Kidney (tissue), 14 donors: ENCODE measurements around the gene PDZD2. TPM values are rescaled to one million over a fixed set of nuclear protein-coding genes. Genes with fewer than 3 reads are reported as not detected.

Experiments
- DNase-seq, 5 donors: peaks; one replicate each; pipeline ENCODE4 v3.0.0-alpha.2; 2013 to 2020
- FAIRE-seq: peaks from 2 replicates; lab custom pipeline; 2012; peaks lifted over from hg19 to GRCh38; lab: Jason Lieb, UNC
- H3K27ac ChIP-seq, 2 donors: one replicate each; pipeline ENCODE4 v1.7.0; 2013; ENCODE audit warnings: low read depth in 2 of 2, low read length in 2 of 2, inconsistent platforms in 1 of 2
- H3K27me3 ChIP-seq: one replicate; pipeline ENCODE4 v1.7.1; 2013; ENCODE audit warnings: low read length, inconsistent platforms; ENCODE audit not compliant: control insufficient read depth, insufficient read depth
- H3K36me3 ChIP-seq, 3 donors: one replicate each; pipeline versions ENCODE4 v1.7.0 to v1.7.1; 2013; ENCODE audit warnings: low read length in 3 of 3, control low read depth in 1 of 3, inconsistent platforms in 1 of 3; ENCODE audit not compliant: insufficient read depth in 3 of 3, control insufficient read depth in 2 of 3
- H3K4me1 ChIP-seq, 3 donors: one replicate each; pipeline versions ENCODE4 v1.7.0 to v1.7.1; 2013; ENCODE audit warnings: low read length in 3 of 3, inconsistent platforms in 1 of 3, low read depth in 1 of 3; ENCODE audit not compliant: control insufficient read depth in 2 of 3, insufficient read depth in 2 of 3
- H3K4me3 ChIP-seq, 3 donors: one replicate each; pipeline versions ENCODE4 v1.7.0 to v1.8.1; 2013; ENCODE audit warnings: low read length in 3 of 3, control low read depth in 1 of 3, inconsistent platforms in 1 of 3
- H3K9ac ChIP-seq, 3 donors: one replicate each; pipeline versions ENCODE4 v1.7.0 to v1.7.1; 2013; ENCODE audit warnings: low read length in 3 of 3, control low read depth in 1 of 3, inconsistent platforms in 1 of 3
- H3K9me3 ChIP-seq, 3 donors: one replicate each; pipeline versions ENCODE4 v1.7.0 to v1.7.1; 2013; ENCODE audit warnings: low read length in 3 of 3, control low read depth in 1 of 3, inconsistent platforms in 1 of 3; ENCODE audit not compliant: control insufficient read depth in 2 of 3, insufficient read depth in 1 of 3
- CTCF ChIP-seq: IDR thresholded peaks from 3 replicates; pipeline ENCODE4 v1.5.1; 2012; ENCODE audit warnings: mild to moderate bottlenecking, moderate library complexity, borderline replicate concordance; ENCODE audit not compliant: insufficient read depth; ENCODE audit errors: extremely low read depth
- intact Hi-C: fragments of 100-400 bp; cut with DNase I; formaldehyde crosslinking; loops from one replicate; pipeline ENCODE4 v1.11.1; 2022
- polyA plus RNA-seq: library from polyadenylated mRNA; stranded (reverse); fragments of 350-450 nt; fragmentation: Illumina TruSeq; extraction: RNeasy Lipid Tissue Mini Kit (QIAGEN cat#74804); gene quantifications from one replicate; pipeline ENCODE4 v1.2.3, GENCODE V29; 2014; ENCODE audit warnings: low read depth, low replicate concordance; ENCODE audit not compliant: insufficient read depth
- total RNA-seq: library from RNA; stranded (reverse); fragmentation: NEBNext Ultra II Directional; extraction: Animal tissue kit (Norgen Biotek cat#: 25700); gene quantifications from one replicate; pipeline ENCODE4 v1.2.1, GENCODE V29; 2021
- donor health status: control.
- donor health status: control.
- donor health status: control.
- donor health status: control.
- donor health status: control.
- donor health status: DM: yes; HTN: yes; CAD: no.
- donor health status: Normal renal cell carcinoma (clear cell type).

PDZD2 gene
- total and polyA plus RNA-seq, 2 donors from 2014 or later = 6.2 to 14.8 TPM

GRCh38 chr5:32143617-32144377 is 504.9 kb downstream of the PDZD2 start:
- DNase-seq (peak in 1 of 5 donors; percentile 32), FAIRE-seq (no peak)
- H3K4me1 ChIP-seq = peaks cover 0 to 9% (median 6%) of the 10 kb centered on the region in 3 donors

GRCh38 chr5:32144378-32145207 is 505.7 kb downstream of the PDZD2 start:
- H3K9me3 ChIP-seq = no peaks in the 10 kb centered on the region
- no peak for TF ChIP-seq CTCF
- DNase-seq (no peak), FAIRE-seq (no peak)
- peaks cover 0 to 11% (median 9%) of the 10 kb centered on the region in 3 donors for H3K4me1 ChIP-seq
- H3K9ac ChIP-seq = no peak overlapping the region
- no peaks in the 10 kb centered on the region for H3K27me3 ChIP-seq
- H3K36me3 ChIP-seq = no peaks in the 10 kb centered on the region
- intact Hi-C loops = no loop called here
- H3K27ac ChIP-seq = no peak overlapping the region
- no peak overlapping the region for H3K4me3 ChIP-seq

More at GRCh38 chr5:32143617-32144377, 504.9 kb downstream of the PDZD2 start:
- Histone ChIP-seq H3K36me3 (no peaks in the 10 kb centered on the region), H3K9me3 (no peaks in the 10 kb centered on the region), H3K4me3 (no peak overlapping the region), H3K9ac (no peak overlapping the region), H3K27me3 (no peaks in the 10 kb centered on the region), H3K27ac (no peak overlapping the region)
- no peak for TF ChIP-seq CTCF
- intact Hi-C loops = no loop called here

- H3K27me3 ChIP-seq = no peaks in the 10 kb centered on the region
- H3K4me3 ChIP-seq = no peak overlapping the region
- no peaks in the 10 kb centered on the region for H3K9me3 ChIP-seq
- FAIRE-seq (no peak), DNase-seq (no peak)
- H3K9ac ChIP-seq = no peak overlapping the region
- TF ChIP-seq CTCF = no peak
- intact Hi-C loops = no loop called here
- no peaks in the 10 kb centered on the region for H3K36me3 ChIP-seq
- peaks cover 0 to 11% (median 9%) of the 10 kb centered on the region in 3 donors for H3K4me1 ChIP-seq
- no peak overlapping the region for H3K27ac ChIP-seq
Observed at GRCh38 chr5:32145378-32145777, 506.4 kb downstream of the PDZD2 start.
